ENCODE results near the gene ZCWPW2. TPM values are rescaled to one million over a fixed set of nuclear protein-coding genes. Genes with fewer than 3 reads are reported as not detected.

The ZCWPW2 gene
- total and polyA plus RNA-seq, 9 of the 15 experiments (the other 6 are each of a cell fraction or from before 2014, with no cell fraction given) = 0.10 to 0.77 (median 0.44) TPM

- TF ChIP-seq ZBTB9 (CRISPR knock-in tag; IDR thresholded peaks at IDR 0.05) (peak; percentile 66; the same call in 1 of the 2 replicates), KLF10 (CRISPR knock-in tag; IDR thresholded peaks at IDR 0.05) (no peak), SIX5 (IDR thresholded peaks at IDR 0.05; ENCODE audit: borderline replicate concordance in 1 of 2, insufficient read depth in 1 of 2, low read depth in 1 of 2, low read length in 2 of 2) (peak; percentile 66 to 70; a peak in 2 of 4 replicates), NFIC (IDR thresholded peaks at IDR 0.05) (peak; percentile 95), TBP (optimal IDR thresholded peaks at IDR 0.05; ENCODE audit: low read depth, low read length) (peak; percentile 62), CBX1 (IDR thresholded peaks at IDR 0.05; ENCODE audit: low read depth) (peak; percentile 83), HNRNPLL (IDR thresholded peaks at IDR 0.05; ENCODE audit: low read depth, low read length, poor library complexity, severe bottlenecking) (peak; percentile 69), ATF6 (CRISPR knock-in tag; IDR thresholded peaks at IDR 0.05) (no peak; the same call in 1 of the 2 replicates), NFE2 (IDR thresholded peaks at IDR 0.05; ENCODE audit: low read depth) (no peak; the same call in 1 of the 2 replicates), RFX5 (IDR thresholded peaks at IDR 0.05; ENCODE audit: low read depth, low read length) (0 out of 2 replicates have a peak, but pooled peaks have one; percentile 30), BRD4 (IDR thresholded peaks at IDR 0.05) (peak; percentile 98), YY1 (IDR thresholded peaks at IDR 0.05; ENCODE audit: borderline replicate concordance in 1 of 3, control insufficient read depth in 1 of 3, extremely low read depth in 1 of 3, insufficient read depth in 3 of 3, insufficient read length in 1 of 3, insufficient replicate concordance in 2 of 3, low read depth in 1 of 3, low read length in 2 of 3) (peak in 2 of 3 experiments; percentile 38 to 41), EGR1 (conservative IDR thresholded peaks at IDR 0.05) (peak; percentile 93), SUPT5H (IDR thresholded peaks at IDR 0.05) (peak; percentile 93), TAL1 (IDR thresholded peaks at IDR 0.05) (no peak), RAD51 (IDR thresholded peaks at IDR 0.05; ENCODE audit: borderline replicate concordance, low read depth) (no peak), CREM (IDR thresholded peaks at IDR 0.05; ENCODE audit: low read depth) (peak; percentile 84), ZNF668 (CRISPR knock-in tag; IDR thresholded peaks at IDR 0.05) (no peak), CBX5 (IDR thresholded peaks at IDR 0.05; ENCODE audit: borderline replicate concordance, low read depth) (no peak; the same call in 1 of the 2 replicates), SAFB (IDR thresholded peaks at IDR 0.05; ENCODE audit: borderline replicate concordance, low read depth, low read length) (peak; percentile 90)
- TF ChIP-seq, protein P1, sequence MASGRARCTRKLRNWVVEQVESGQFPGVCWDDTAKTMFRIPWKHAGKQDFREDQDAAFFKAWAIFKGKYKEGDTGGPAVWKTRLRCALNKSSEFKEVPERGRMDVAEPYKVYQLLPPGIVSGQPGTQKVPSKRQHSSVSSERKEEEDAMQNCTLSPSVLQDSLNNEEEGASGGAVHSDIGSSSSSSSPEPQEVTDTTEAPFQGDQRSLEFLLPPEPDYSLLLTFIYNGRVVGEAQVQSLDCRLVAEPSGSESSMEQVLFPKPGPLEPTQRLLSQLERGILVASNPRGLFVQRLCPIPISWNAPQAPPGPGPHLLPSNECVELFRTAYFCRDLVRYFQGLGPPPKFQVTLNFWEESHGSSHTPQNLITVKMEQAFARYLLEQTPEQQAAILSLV (tag; IDR thresholded peaks at IDR 0.05) = no peak
- TF ChIP-seq, protein P2, sequence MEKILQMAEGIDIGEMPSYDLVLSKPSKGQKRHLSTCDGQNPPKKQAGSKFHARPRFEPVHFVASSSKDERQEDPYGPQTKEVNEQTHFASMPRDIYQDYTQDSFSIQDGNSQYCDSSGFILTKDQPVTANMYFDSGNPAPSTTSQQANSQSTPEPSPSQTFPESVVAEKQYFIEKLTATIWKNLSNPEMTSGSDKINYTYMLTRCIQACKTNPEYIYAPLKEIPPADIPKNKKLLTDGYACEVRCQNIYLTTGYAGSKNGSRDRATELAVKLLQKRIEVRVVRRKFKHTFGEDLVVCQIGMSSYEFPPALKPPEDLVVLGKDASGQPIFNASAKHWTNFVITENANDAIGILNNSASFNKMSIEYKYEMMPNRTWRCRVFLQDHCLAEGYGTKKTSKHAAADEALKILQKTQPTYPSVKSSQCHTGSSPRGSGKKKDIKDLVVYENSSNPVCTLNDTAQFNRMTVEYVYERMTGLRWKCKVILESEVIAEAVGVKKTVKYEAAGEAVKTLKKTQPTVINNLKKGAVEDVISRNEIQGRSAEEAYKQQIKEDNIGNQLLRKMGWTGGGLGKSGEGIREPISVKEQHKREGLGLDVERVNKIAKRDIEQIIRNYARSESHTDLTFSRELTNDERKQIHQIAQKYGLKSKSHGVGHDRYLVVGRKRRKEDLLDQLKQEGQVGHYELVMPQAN (IDR thresholded peaks at IDR 0.05; ENCODE audit: borderline replicate concordance) = 0 out of 2 replicates have a peak, but pooled peaks have one; percentile 8
Observed at GRCh38 chr3:28348629-28349468, at the start of gene ZCWPW2, which contains the start of gene AZI2 (continued).
